A549 treated with GW870086 at 1 μM for 4 hours (cell line): ENCODE data around the gene GALK2. TPM values are rescaled to one million over a fixed set of nuclear protein-coding genes. Genes with fewer than 3 reads are reported as not detected.

Source experiments
- total RNA-seq: library from RNA; stranded (reverse); fragments of 200-300 nt; extraction: Qiagen RNA extraction; gene quantifications from 5 replicates; pipeline ENCODE4 v1.2.3, GENCODE V29; 2022; ENCODE audit warnings: low read depth

GALK2 gene
- 19.2 to 22.9 TPM (median 20.8 TPM) in 5 replicates for total RNA-seq

DNA sequence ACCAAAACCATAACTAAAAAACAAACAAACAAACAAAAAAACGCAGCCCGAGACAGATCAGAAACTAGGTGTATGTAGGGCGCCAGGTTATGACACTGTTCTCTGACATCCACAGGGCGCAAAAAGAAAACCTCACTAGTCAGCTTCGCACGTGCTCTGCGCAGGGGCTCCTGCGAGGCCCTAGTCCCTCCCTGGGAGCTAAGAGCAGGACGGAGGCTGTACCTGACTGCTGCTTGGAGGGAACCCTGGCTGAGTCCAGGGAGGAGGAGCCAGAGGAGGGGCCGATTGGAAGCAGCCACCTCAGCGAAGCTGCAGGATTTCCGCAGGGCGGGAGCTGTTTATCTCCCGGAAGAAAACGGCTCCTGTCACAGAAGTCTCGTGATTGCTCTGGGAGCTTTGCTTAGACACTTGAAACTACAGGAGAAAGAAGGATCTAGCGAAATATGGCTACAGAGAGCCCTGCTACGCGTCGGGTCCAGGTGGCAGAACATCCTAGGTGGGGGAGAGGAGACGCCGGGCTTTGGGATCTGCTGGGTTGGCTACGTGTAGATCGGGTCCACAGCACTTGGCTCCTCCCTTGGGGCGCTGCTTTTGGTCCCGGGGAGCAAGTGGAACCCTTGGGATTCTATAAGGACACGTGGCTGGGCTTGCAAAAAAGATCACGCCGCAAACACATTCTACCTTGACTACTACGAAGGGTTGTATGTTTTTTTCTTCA, at the start of gene GALK2:
Gene GALK2 (plus strand): TSS at position 368 of the 718 bp plus-strand sequence. CDS start 76 bp downstream, at position 444.

DNA sequence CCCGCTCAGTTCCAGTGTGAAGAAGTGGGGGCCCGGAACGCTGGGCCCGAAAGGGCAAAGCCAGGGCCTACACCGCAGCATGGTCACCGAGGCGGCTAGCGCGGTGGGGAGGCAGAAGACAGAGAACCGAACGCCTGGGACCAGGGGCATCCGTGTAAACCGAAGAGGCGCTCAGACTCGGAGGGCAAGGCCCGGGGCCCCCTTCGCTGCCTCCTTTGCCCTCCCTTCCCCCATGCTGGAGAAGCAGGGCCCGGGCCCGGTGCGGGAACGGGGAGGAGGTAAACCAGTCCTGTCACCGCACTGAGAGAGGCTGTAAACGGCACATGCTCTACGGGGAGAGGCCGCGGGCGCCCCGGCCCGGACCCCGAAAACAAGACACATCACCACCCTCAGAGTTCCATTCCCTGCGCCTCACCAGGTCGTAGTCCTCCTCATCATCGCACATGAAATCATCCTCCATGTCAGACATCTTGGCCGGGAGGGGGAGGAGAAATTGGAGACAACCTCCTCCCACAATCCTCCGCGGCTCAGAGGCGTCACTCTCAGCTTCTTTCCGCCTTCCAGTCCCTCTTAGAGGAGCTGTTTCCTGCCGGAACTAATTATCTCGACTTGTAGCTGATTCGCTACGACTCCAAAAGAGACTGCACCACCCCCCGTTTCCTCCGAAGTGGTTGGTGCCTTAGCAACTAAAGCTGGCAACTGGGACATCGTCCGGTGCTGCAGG, 14.8 kb upstream of the GALK2 start, which contains the start of gene COPS2:
Gene COPS2 (minus strand): TSS at position 490 of the 724 bp plus-strand sequence. CDS start 21 bp downstream, at position 469.

Other genes starting within 250 kb of the GALK2 start
- 0.61 to 1.2 TPM (median 0.80 TPM) in 5 replicates for gene SHC4, start 206.3 kb upstream of the GALK2 start, total RNA-seq
- 4.5 to 9.2 TPM (median 8.3 TPM) in 5 replicates for gene SECISBP2L, start 123.8 kb upstream of the GALK2 start, total RNA-seq
- 52.5 to 92.3 TPM (median 62.5 TPM) in 5 replicates for gene COPS2, start 14.6 kb upstream of the GALK2 start, total RNA-seq